ENCODE measurements around the gene MTHFD1L. TPM values are rescaled to one million over a fixed set of nuclear protein-coding genes. Genes with fewer than 3 reads are reported as not detected.

The MTHFD1L gene
- total and polyA plus RNA-seq, 2 of the 8 experiments (the other 6 are each of a cell fraction or from before 2014, with no cell fraction given) = 29.2 to 105 TPM

GRCh38 chr6:150929416-150929815 lies 63.9 kb downstream of the MTHFD1L start:
- H3K27me3 ChIP-seq (replicated peaks in 1 of 4; ENCODE audit: control insufficient read depth in 3 of 4, extremely low read depth in 1 of 4, insufficient read depth in 3 of 4, low read length in 3 of 4) = no peaks in the 10 kb centered on the region
- ChIA-PET POLR2A (ENCODE audit: partially characterized antibody) (interaction anchor here (1.1 kb wide), 2 partner anchors 40 to 63 kb away, joined by 3 read pairs; no protein-coding TSS in a partner anchor), CTCF (ENCODE audit: partially characterized antibody) (interaction anchor here (0.6 to 3.5 kb wide), 25 partner anchors 9 to 428 kb away, joined by 3 to 21 read pairs (median 4); no protein-coding TSS in a partner anchor)
- H3K18ac ChIP-seq (ENCODE audit: extremely low read depth, low read length) = no peak overlapping the region
- H2BK15ac ChIP-seq (ENCODE audit: low read length) = no peak overlapping the region
- no peak overlapping the region for H3K23ac ChIP-seq (ENCODE audit: insufficient read length)
- no peak overlapping the region for H4K91ac ChIP-seq (replicated peaks; ENCODE audit: insufficient read length, low read length)
- FAIRE-seq = no peak
- H4K20me1 ChIP-seq (replicated peaks in 1 of 2; ENCODE audit: control insufficient read depth in 1 of 2, insufficient read depth in 2 of 2, low read length in 2 of 2) = no peaks in the 10 kb centered on the region
- H3K4ac ChIP-seq (replicated peaks; ENCODE audit: insufficient read length, low read depth, low read length) = no peak overlapping the region
- no peak overlapping the region for H2BK20ac ChIP-seq (ENCODE audit: low read length)
- DNase-seq (ENCODE audit: low read depth in 1 of 2, low spot score in 2 of 2) = no peak
- no peaks in the 10 kb centered on the region for H3K4me1 ChIP-seq (replicated peaks in 1 of 4; ENCODE audit: control insufficient read depth in 3 of 4, insufficient read depth in 4 of 4, low read length in 3 of 4)
- H3K36me3 ChIP-seq (ENCODE audit: control insufficient read depth in 2 of 4, insufficient read depth in 4 of 4, low read length in 3 of 4) = peaks cover 0 to 33% (median 19%) of the 10 kb centered on the region in 4 experiments
- no peak overlapping the region for H2BK5ac ChIP-seq (ENCODE audit: low read depth, low read length)
- H2BK120ac ChIP-seq (replicated peaks; ENCODE audit: low read depth, low read length) = no peak overlapping the region
- no peak overlapping the region for H4K5ac ChIP-seq (ENCODE audit: insufficient read length, low read depth, low read length)
- H3K4me2 ChIP-seq (ENCODE audit: insufficient read depth in 1 of 2, low read depth in 2 of 2, low read length in 2 of 2) = no peak overlapping the region
- H3K56ac ChIP-seq (replicated peaks; ENCODE audit: insufficient read length, low read depth, low read length) = no peak overlapping the region
- no peak overlapping the region for H3K4me3 ChIP-seq (ENCODE audit: extremely low read depth in 1 of 4, insufficient read depth in 2 of 4, low read depth in 3 of 4, low read length in 4 of 4)
- H3K14ac ChIP-seq (ENCODE audit: insufficient read length) = no peak overlapping the region
- H3K9me3 ChIP-seq (ENCODE audit: insufficient read depth in 2 of 2, low read depth in 1 of 2, low read length in 1 of 2) = no peaks in the 10 kb centered on the region
- H3K79me1 ChIP-seq (ENCODE audit: low read depth, low read length) = no peaks in the 10 kb centered on the region; the same call in 1 of the 2 replicates
- WGBS, 2 experiments (ENCODE audit: extremely low coverage in 1 of 2, insufficient coverage in 1 of 2, insufficient read length in 1 of 2, insufficient replicate concordance in 2 of 2, low coverage in 1 of 2, low lambda C conversion rate in 2 of 2, missing lambda C conversion rate in 1 of 2) = 93% methylated on average over 2 of the region's 2 CpGs; no CpG with 5 or more reads in 1 of the 2 experiments
- no peaks in the 10 kb centered on the region for H3K79me2 ChIP-seq (ENCODE audit: control insufficient read depth in 1 of 2, insufficient read depth in 2 of 2, low read length in 2 of 2)
- no peak overlapping the region for H2BK12ac ChIP-seq (ENCODE audit: low read depth, low read length)
- no peak overlapping the region for H4K8ac ChIP-seq (ENCODE audit: extremely low read depth, insufficient read depth, low read length)
- H2AFZ ChIP-seq (ENCODE audit: low read length) = no peak overlapping the region
- no peak overlapping the region for H3K27ac ChIP-seq (ENCODE audit: low read depth, low read length)
- H3K23me2 ChIP-seq (ENCODE audit: low read depth, low read length) = no peaks in the 10 kb centered on the region
- H3K9ac ChIP-seq (replicated peaks in 1 of 4; ENCODE audit: extremely low read depth in 1 of 4, low read depth in 3 of 4, low read length in 3 of 4) = no peak overlapping the region
- H2AK5ac ChIP-seq (ENCODE audit: low read depth, low read length) = no peak overlapping the region
- no peak for TF ChIP-seq E2F6 (IDR thresholded peaks at IDR 0.05)
- TF ChIP-seq CREB1 (IDR thresholded peaks at IDR 0.05) = no peak
- TF ChIP-seq BRCA1 (IDR thresholded peaks at IDR 0.05; ENCODE audit: low read depth, low read length) = no peak
- no peak for TF ChIP-seq KDM4A (IDR thresholded peaks at IDR 0.05; ENCODE audit: low read depth, low read length, severe bottlenecking)
- no peak for TF ChIP-seq POU5F1 (IDR thresholded peaks at IDR 0.05; ENCODE audit: low read depth, low read length)
- TF ChIP-seq KDM5A (IDR thresholded peaks at IDR 0.05; ENCODE audit: low read length) = no peak
- no peak for TF ChIP-seq TAF7 (optimal IDR thresholded peaks at IDR 0.05; ENCODE audit: borderline replicate concordance, low read depth, low read length)
- no peak for TF ChIP-seq ATF2 (IDR thresholded peaks at IDR 0.05; ENCODE audit: low read length)
- TF ChIP-seq CTBP2 (IDR thresholded peaks at IDR 0.05; ENCODE audit: borderline replicate concordance, insufficient read depth, insufficient read length, low read length) = no peak
- TF ChIP-seq CBX8 (IDR thresholded peaks at IDR 0.05; ENCODE audit: borderline replicate concordance, low read depth, low read length) = no peak
- no peak for TF ChIP-seq SUZ12 (IDR thresholded peaks at IDR 0.05; ENCODE audit: low read length)
- TF ChIP-seq NRF1 (IDR thresholded peaks at IDR 0.05; ENCODE audit: low read depth, low read length) = no peak

Measured in H1 (cell line).